Esophagus muscularis mucosa (tissue), 4 donors: Measurements from ENCODE around the gene MRPL43.
A peak's percentile ranks its signal among the peaks of the same experiment; 100 is the strongest.

ENCODE experiments used
- CTCF ChIP-seq, 3 experiments: fragments of 200-600 bp in 2 of 3; fragments of 450-650 bp in 1 of 3; sonication (generic) in 2 of 3; IDR thresholded peaks; one replicate each; pipeline ENCODE4 v1.5.1; 2017 to 2019; ENCODE audit warnings: antibody characterized with exemption in 3 of 3, mild to moderate bottlenecking in 2 of 3, moderate library complexity in 1 of 3
- EP300 ChIP-seq: sonication (generic); formaldehyde crosslinking; IDR thresholded peaks from one replicate; pipeline ENCODE4 v1.6.1; 2017; ENCODE audit warnings: antibody characterized with exemption
- POLR2A ChIP-seq: fragments of 450-650 bp; IDR thresholded peaks from one replicate; pipeline ENCODE4 v1.6.1; 2017; ENCODE audit warnings: antibody characterized with exemption, moderate library complexity, mild to moderate bottlenecking, low read depth
- POLR2AphosphoS5 ChIP-seq, 2 donors: sonication (generic); formaldehyde crosslinking; IDR thresholded peaks; one replicate each; pipeline ENCODE4 v1.6.1; 2017; ENCODE audit warnings: antibody characterized with exemption in 2 of 2

GRCh38 chr10:100998183-100998990, 11.1 kb upstream of the MRPL43 start:
- TF ChIP-seq POLR2AphosphoS5 (IDR thresholded peaks at IDR 0.05) (peak; percentile 17 to 39), POLR2A (no peak), CTCF (IDR thresholded peaks at IDR 0.05) (no peak), EP300 (no peak)
